Neutrophil (primary cell): ENCODE measurements around the gene LRMDA.

Source experiments
- H3K27ac ChIP-seq: fragments of 200-600 bp; sonication (generic); 2 replicates; pipeline ENCODE4 v1.5.1; 2016; ENCODE audit warnings: mild to moderate bottlenecking, moderate library complexity
- H3K27me3 ChIP-seq: fragments of 200-600 bp; sonication (generic); 2 replicates; pipeline ENCODE4 v1.6.0; 2016; ENCODE audit warnings: mild to moderate bottlenecking
- H3K36me3 ChIP-seq: fragments of 200-600 bp; sonication (generic); 2 replicates; pipeline ENCODE4 v1.5.1; 2017
- H3K4me1 ChIP-seq, 2 experiments: fragments of 200-600 bp in 1 of 2; sonication (generic) in 1 of 2; 1 replicate in 1 of 2; 2 replicates in 1 of 2; pipeline versions ENCODE4 v1.5.1 to v1.6.1; 2013 to 2016; ENCODE audit warnings: low read depth in 1 of 2, low read length in 1 of 2, mild to moderate bottlenecking in 1 of 2, moderate library complexity in 1 of 2; ENCODE audit not compliant: control insufficient read depth in 1 of 2, insufficient read depth in 1 of 2
- H3K4me3 ChIP-seq, 2 experiments: fragments of 200-600 bp in 1 of 2; sonication (generic) in 1 of 2; 1 replicate in 1 of 2; 2 replicates in 1 of 2; pipeline ENCODE4 v1.5.1; 2013 to 2016; ENCODE audit warnings: low read depth in 1 of 2, low read length in 1 of 2, mild to moderate bottlenecking in 1 of 2, moderate library complexity in 1 of 2
- H3K9me3 ChIP-seq: fragments of 200-600 bp; sonication (generic); 2 replicates; pipeline ENCODE4 v1.5.1; 2016
- CTCF ChIP-seq: fragments of 200-600 bp; sonication (generic); IDR thresholded peaks from 2 replicates; pipeline ENCODE4 v1.5.1; 2016; ENCODE audit warnings: antibody characterized with exemption

The LRMDA gene

GRCh38 chr10:76149182-76149581, 717.8 kb downstream of the LRMDA start:
- Histone ChIP-seq H3K27ac (no peak overlapping the region), H3K9me3 (no peaks in the 10 kb centered on the region), H3K4me1 (no peaks in the 10 kb centered on the region), H3K36me3 (no peaks in the 10 kb centered on the region), H3K27me3 (no peaks in the 10 kb centered on the region), H3K4me3 (no peak overlapping the region)
- TF ChIP-seq CTCF = no peak

DNA sequence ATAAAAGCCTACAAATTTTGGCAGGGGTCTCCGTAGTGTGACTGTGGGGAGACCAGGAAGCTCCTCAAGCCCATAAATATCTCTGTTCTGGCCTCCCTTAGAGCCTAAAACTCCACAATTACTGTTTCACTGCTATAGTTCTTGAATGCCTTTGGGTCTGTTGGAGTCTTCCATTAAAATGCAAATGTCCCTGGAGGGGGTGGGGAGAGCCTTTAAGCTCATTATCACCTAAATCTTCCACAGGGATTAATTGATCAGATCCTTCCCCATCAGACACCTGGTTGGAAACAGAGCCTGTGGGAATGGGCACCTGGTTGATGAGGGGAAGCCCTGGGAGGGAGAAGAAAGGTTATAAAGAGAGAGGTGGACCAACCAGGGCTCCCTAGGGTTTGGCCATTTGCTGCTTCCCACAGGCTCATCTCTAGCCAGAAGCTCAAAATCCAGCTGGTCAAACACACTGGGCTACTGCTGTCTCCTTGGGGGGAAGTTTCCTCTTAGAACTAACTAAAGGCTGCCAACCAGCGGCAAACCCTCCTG, 718.2 kb downstream of the LRMDA start:
- Histone ChIP-seq H3K36me3 (no peaks in the 10 kb centered on the region), H3K27ac (no peak overlapping the region), H3K4me3 (no peak overlapping the region), H3K27me3 (no peaks in the 10 kb centered on the region), H3K4me1 (no peaks in the 10 kb centered on the region), H3K9me3 (no peaks in the 10 kb centered on the region)
- no peak for TF ChIP-seq CTCF

GRCh38 chr10:76150139-76150875, 718.9 kb downstream of the LRMDA start:
- no peak overlapping the region for H3K4me3 ChIP-seq
- no peaks in the 10 kb centered on the region for H3K36me3 ChIP-seq
- no peaks in the 10 kb centered on the region for H3K27me3 ChIP-seq
- H3K4me1 ChIP-seq = no peaks in the 10 kb centered on the region
- no peaks in the 10 kb centered on the region for H3K9me3 ChIP-seq
- TF ChIP-seq CTCF = no peak
- H3K27ac ChIP-seq = no peak overlapping the region

- H3K4me3 ChIP-seq = no peak overlapping the region
- no peaks in the 10 kb centered on the region for H3K36me3 ChIP-seq
- no peak overlapping the region for H3K27ac ChIP-seq
- no peak for TF ChIP-seq CTCF
- no peaks in the 10 kb centered on the region for H3K4me1 ChIP-seq
- no peaks in the 10 kb centered on the region for H3K27me3 ChIP-seq
- H3K9me3 ChIP-seq = no peaks in the 10 kb centered on the region
Observed at GRCh38 chr10:76150876-76151288, 719.5 kb downstream of the LRMDA start.

DNA sequence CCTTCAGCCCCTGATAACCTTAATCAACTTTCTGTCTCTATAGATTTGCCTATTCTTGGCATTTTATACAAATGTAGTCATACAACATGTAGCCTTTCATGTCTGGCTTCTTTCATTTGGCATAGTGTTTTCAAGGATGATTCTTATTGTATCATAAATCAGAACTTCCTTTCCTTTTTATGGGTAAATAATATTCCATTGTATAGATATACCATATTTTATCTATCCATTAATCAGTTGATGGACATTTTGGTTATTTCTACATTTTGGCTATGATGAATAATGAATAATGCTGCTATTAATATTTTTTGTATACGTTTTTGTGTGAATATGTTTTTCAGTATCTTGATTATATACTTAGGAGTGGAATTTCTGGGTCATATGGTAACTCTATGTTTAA, 720.8 kb downstream of the LRMDA start:
- Histone ChIP-seq H3K36me3 (no peaks in the 10 kb centered on the region), H3K27ac (no peak overlapping the region), H3K4me3 (no peak overlapping the region), H3K4me1 (no peaks in the 10 kb centered on the region), H3K9me3 (no peaks in the 10 kb centered on the region), H3K27me3 (no peaks in the 10 kb centered on the region)
- no peak for TF ChIP-seq CTCF
